Transverse colon (tissue), 4 donors: Measurements from ENCODE around the gene DNAJC11. TPM values are rescaled to one million over a fixed set of nuclear protein-coding genes. Genes with fewer than 3 reads are reported as not detected.

Experiments used
- DNase-seq: peaks from one replicate; pipeline ENCODE4 v3.0.0-alpha.2; 2019
- H3K27ac ChIP-seq, 4 donors: fragments of 200-600 bp; sonication (generic); 2 replicates each; pipeline ENCODE4 v1.5.1; 2016 to 2018; ENCODE audit warnings: inconsistent platforms in 4 of 4
- H3K27me3 ChIP-seq: fragments of 200-600 bp; sonication (generic); 2 replicates; pipeline ENCODE4 v1.5.1; 2017; ENCODE audit warnings: inconsistent platforms
- H3K36me3 ChIP-seq, 4 donors: fragments of 200-600 bp; sonication (generic); 2 replicates each; pipeline ENCODE4 v1.5.1; 2017 to 2019; ENCODE audit warnings: inconsistent platforms in 4 of 4
- H3K4me1 ChIP-seq, 4 donors: fragments of 200-600 bp; sonication (generic); 2 replicates each; pipeline ENCODE4 v1.5.1; 2017 to 2020; ENCODE audit warnings: inconsistent platforms in 4 of 4
- H3K4me3 ChIP-seq, 4 donors: fragments of 200-600 bp; sonication (generic); 1 replicate in 1 of 4; 2 replicates in 3 of 4; pipeline versions ENCODE4 v1.5.1 to v1.6.1; 2017 to 2019; ENCODE audit warnings: inconsistent platforms in 4 of 4
- H3K9me3 ChIP-seq, 2 donors: fragments of 200-600 bp; sonication (generic); 2 replicates each; pipeline ENCODE4 v1.5.1; 2017 to 2019; ENCODE audit warnings: inconsistent platforms in 2 of 2
- CTCF ChIP-seq, 5 experiments: fragments of 200-600 bp in 3 of 5; fragments of 450-650 bp in 2 of 5; sonication (generic) in 3 of 5; IDR thresholded peaks; 1 replicate in 2 of 5; 2 replicates in 3 of 5; pipeline ENCODE4 v1.5.1; 2016 to 2017; ENCODE audit warnings: antibody characterized with exemption in 5 of 5, inconsistent platforms in 3 of 5, mild to moderate bottlenecking in 2 of 5, moderate library complexity in 1 of 5
- EP300 ChIP-seq: sonication (generic); formaldehyde crosslinking; IDR thresholded peaks from one replicate; pipeline ENCODE4 v1.6.1; 2017; ENCODE audit warnings: antibody characterized with exemption, low read depth
- POLR2A ChIP-seq: fragments of 450-650 bp; IDR thresholded peaks from one replicate; pipeline ENCODE4 v1.6.1; 2016; ENCODE audit warnings: antibody characterized with exemption, mild to moderate bottlenecking, moderate library complexity
- POLR2AphosphoS5 ChIP-seq, 3 donors: sonication (generic); formaldehyde crosslinking; IDR thresholded peaks; one replicate each; pipeline ENCODE4 v1.6.1; 2016; ENCODE audit warnings: antibody characterized with exemption in 3 of 3
- WGBS, 2 donors: methylation state at CpG; one replicate each; pipeline ENCODE4 v1.1.5; 2018; ENCODE audit warnings: low coverage in 1 of 2; 5-methylcytosine and 5-hydroxymethylcytosine counted together
- in situ Hi-C, 4 donors: fragments of 200-750 bp; cut with MboI; loops; one replicate each; pipeline versions ENCODE4 v1.15.0 to v1.15.1; 2017; ENCODE audit warnings: low sequenced_read_pairs in 3 of 4, low pct_ligation_motif_present in 1 of 4, low pct_unique_long_range_greater_than_20kb in 1 of 4
- intact Hi-C: fragments of 100-400 bp; cut with DNase I; formaldehyde crosslinking; loops from one replicate; pipeline ENCODE4 v1.15.1; 2023; ENCODE audit warnings: low total_unique reads
- total RNA-seq, 4 donors: library from RNA; depleted of rRNA; stranded (reverse); fragments of >200 nt; gene quantifications; one replicate each; pipeline ENCODE4 v1.1.0, GENCODE V29; 2016

DNAJC11 gene
- total RNA-seq, 4 donors from 2014 or later = 62.1 to 80.0 (median 70.9) TPM

GRCh38 chr1:6652986-6653385, 48.6 kb downstream of the DNAJC11 start:
- H3K4me1 ChIP-seq = no peaks in the 10 kb centered on the region
- DNase-seq = no peak
- no peak overlapping the region for H3K4me3 ChIP-seq
- no peaks in the 10 kb centered on the region for H3K9me3 ChIP-seq
- H3K36me3 ChIP-seq = peaks cover 0 to 18% (median 3%) of the 10 kb centered on the region in 4 donors
- H3K27me3 ChIP-seq = no peaks in the 10 kb centered on the region
- WGBS, 2 donors = 76 to 89% methylated on average over 5 to 6 of the region's 6 CpGs
- H3K27ac ChIP-seq = no peak overlapping the region
- TF ChIP-seq CTCF (IDR thresholded peaks at IDR 0.05) (no peak), EP300 (no peak), POLR2A (no peak), POLR2AphosphoS5 (IDR thresholded peaks at IDR 0.05) (no peak)
- intact Hi-C loops (no loop called here), in situ Hi-C loops (no loop called here)

GRCh38 chr1:6651909-6652308, 49.7 kb downstream of the DNAJC11 start:
- in situ Hi-C loops = no loop called here
- Histone ChIP-seq H3K27me3 (no peaks in the 10 kb centered on the region), H3K36me3 (peaks cover 0 to 18% (median 3%) of the 10 kb centered on the region in 4 donors), H3K4me3 (no peak overlapping the region), H3K4me1 (no peaks in the 10 kb centered on the region), H3K27ac (no peak overlapping the region), H3K9me3 (no peaks in the 10 kb centered on the region)
- intact Hi-C loops = no loop called here
- 93% methylated on average over 17 of the region's 17 CpGs; no CpG with 5 or more reads in 1 of the 2 donors for WGBS, 2 donors
- no peak for DNase-seq
- no peak for TF ChIP-seq POLR2AphosphoS5 (IDR thresholded peaks at IDR 0.05)
- TF ChIP-seq CTCF (IDR thresholded peaks at IDR 0.05) = no peak
- TF ChIP-seq EP300 = no peak
- TF ChIP-seq POLR2A = no peak

- Histone ChIP-seq H3K4me3 (no peak overlapping the region), H3K27me3 (no peaks in the 10 kb centered on the region), H3K36me3 (peaks cover 0 to 24% (median 2%) of the 10 kb centered on the region in 4 donors), H3K4me1 (no peaks in the 10 kb centered on the region), H3K9me3 (no peaks in the 10 kb centered on the region), H3K27ac (no peak overlapping the region)
- in situ Hi-C loops = loop anchor here (10.0 to 25.0 kb wide), 2 partner anchors 161 to 164 kb away; partner anchors contain the start of gene PLEKHG5 (in 3 of the 4)
- intact Hi-C loops = loop anchor here (10.0 kb wide), 1 partner anchor 94 kb away; the partner anchor contains the start of genes NOL9 and TAS1R1
- 96 to 100% methylated on average over 1 to 6 of the region's 6 CpGs for WGBS, 2 donors
- DNase-seq = no peak
- no peak for TF ChIP-seq CTCF (IDR thresholded peaks at IDR 0.05)
These were observed 53.1 kb downstream of the DNAJC11 start for GRCh38 chr1:6648556-6648955.

GRCh38 chr1:6646499-6647148, 55.0 kb downstream of the DNAJC11 start:
- Histone ChIP-seq H3K4me3 (no peak overlapping the region), H3K36me3 (peaks cover 0 to 11% (median 2%) of the 10 kb centered on the region in 4 donors), H3K27ac (no peak overlapping the region), H3K4me1 (no peaks in the 10 kb centered on the region), H3K27me3 (no peaks in the 10 kb centered on the region), H3K9me3 (no peaks in the 10 kb centered on the region)
- intact Hi-C loops = loop anchor here (2.0 to 10.0 kb wide), 2 partner anchors 92 to 162 kb away; partner anchors contain the start of genes NOL9 and TAS1R1
- DNase-seq = no peak
- 62 to 83% methylated on average over 4 to 10 of the region's 10 CpGs for WGBS, 2 donors
- in situ Hi-C loops = loop anchor here (10.0 to 25.0 kb wide), 2 partner anchors 159 to 162 kb away; partner anchors contain the start of gene PLEKHG5 (in 3 of the 4)
- TF ChIP-seq POLR2A (no peak), EP300 (no peak), POLR2AphosphoS5 (IDR thresholded peaks at IDR 0.05) (no peak), CTCF (IDR thresholded peaks at IDR 0.05) (peak; percentile 50 to 64 (median 58))
